NOMO-1 (cell line): ENCODE data around the gene CNOT10.
A peak's percentile ranks its signal among the peaks of the same experiment; 100 is the strongest.
"Not testable (repeated sequence)": the region's sequence is repeated elsewhere in the genome, so short reads cannot be mapped to it uniquely, and the experiment has no call there.

ENCODE experiments used
- DNase-seq, 2 experiments: peaks; one replicate each; lab custom pipeline; 2025; ENCODE audit not compliant: unreplicated experiment in 2 of 2; lab: John Stamatoyannopoulos, UW

The CNOT10 gene

DNA sequence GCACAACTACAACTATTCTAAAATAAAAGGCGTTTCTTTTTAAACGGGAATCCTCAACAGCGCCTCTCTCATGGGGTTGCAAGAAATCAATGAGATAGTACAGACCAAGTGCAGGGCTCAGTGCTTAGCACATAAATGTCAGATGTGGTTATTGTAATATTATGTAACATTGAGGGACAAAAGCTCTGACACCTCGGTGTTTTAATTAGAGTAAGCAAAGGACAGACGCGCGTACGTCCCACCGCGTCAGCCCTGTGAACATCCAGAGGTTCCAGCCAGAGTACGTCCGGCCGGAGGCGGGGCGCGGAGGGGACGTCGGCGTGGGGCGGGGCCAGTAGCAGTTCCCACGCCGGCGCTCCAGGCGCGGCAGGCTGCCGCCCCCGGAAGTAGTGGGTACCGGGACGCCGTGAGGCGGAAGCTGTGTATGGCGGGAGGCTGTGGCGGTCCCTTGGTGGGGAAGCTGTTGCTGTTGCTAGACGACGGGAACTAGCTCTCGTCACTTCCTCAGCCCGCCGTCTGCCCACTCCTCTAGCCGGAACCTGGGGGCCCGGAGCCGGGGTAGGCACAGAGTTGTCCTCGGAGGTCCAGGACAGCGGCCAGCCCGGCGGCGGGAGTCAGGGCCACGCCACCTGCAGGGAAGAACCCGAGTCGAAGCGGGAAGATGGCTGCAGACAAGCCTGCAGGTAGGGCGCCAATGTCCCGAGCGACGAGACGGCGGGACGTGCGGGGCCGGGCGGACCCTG, at the start of gene CNOT10:
Gene CNOT10, plus strand, starts transcription at position 389 of the 743 bp plus-strand sequence. Its CDS starts 273 bp downstream, at position 662.
- DNase-seq = peak; percentile 97

DNA sequence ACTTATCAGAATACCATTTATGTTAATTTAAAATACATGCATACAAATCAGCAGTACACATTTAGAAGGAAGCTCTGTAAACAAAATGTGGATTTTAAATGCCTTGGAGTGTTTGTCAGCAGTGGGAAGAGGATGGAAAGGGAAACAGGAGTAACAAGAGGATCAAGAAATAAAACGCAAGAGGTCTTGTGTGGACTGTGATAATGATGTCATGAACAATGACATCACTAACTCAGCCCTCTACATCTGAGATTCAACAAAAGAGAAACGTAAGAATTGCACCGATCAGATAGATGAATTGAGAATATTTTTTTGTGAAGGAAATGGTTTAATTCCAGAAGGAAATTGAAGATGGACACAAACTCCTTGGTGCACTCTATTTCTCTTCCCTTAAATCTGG, 44.0 kb upstream of the CNOT10 start:
- DNase-seq = no peak

- no peak for DNase-seq
Measured at GRCh38 chr3:32641356-32641755, 43.6 kb upstream of the CNOT10 start.

- no peak for DNase-seq
Measured at GRCh38 chr3:32643354-32643753, 41.6 kb upstream of the CNOT10 start.

DNA sequence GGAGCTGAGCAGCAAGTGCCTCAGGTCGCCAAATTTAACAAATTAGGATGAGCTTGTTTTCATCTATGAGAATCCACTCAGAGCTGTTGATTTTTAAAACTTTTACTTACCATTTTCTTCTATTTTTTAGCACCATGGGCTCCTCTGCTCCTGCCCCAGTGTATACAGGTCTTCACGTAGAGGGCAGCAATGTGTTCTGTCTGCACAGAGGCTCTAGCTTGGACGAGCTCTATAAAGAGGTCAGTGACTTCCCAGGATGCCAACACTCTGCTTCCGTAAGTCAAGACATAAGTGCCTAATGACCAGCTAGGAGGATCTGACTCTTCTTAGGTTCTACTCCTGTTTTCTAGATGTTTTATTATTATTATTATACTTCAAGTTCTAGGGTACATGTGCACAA, 41.2 kb upstream of the CNOT10 start:
- no peak for DNase-seq

GRCh38 chr3:32644380-32644779, 40.6 kb upstream of the CNOT10 start:
- no peak for DNase-seq

DNA sequence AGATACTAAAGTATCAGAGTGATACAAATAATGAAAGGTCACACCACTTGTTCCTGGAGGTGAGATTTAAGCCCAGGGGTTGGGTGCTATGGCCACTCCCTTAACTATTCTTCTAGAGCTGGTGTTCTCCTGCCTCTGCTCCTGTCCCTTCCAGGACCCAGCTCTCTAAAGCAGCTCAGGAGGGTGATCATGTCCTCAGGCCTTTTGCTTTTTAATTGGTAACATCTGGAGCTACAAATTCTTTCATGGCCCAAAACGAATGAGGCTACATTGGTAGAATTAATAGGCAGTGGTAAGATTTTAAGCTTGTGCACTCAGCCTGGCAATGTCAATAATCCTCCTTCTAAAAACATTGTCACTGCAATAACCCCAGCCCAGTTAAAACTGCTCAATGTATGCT, 38.2 kb upstream of the CNOT10 start:
- DNase-seq = no peak

GRCh38 chr3:32652337-32653100, 32.5 kb upstream of the CNOT10 start:
- not testable (repeated sequence) for DNase-seq

GRCh38 chr3:32655167-32655566, 29.8 kb upstream of the CNOT10 start:
- DNase-seq = no peak

DNA sequence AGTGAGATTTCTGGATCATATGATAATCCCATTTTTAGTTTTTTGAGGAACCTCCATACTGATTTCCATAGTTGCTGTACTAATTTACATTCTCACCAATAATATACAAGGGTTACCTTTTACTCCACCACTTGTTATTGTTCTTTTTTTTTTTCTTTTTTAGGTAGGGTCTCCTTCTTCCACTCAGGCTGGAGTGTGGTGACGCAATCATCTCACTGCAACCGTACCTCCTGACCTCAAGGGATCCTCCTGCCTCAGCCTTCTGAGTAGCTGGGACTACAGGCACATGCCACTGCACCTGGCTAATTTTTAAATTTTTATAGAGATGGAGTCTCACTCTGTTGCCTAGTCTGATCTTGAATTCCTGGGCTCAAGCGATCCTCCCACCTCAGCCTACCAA, 24.4 kb upstream of the CNOT10 start:
- DNase-seq = no peak

- DNase-seq = no peak
Measured at GRCh38 chr3:32662647-32663046, 22.3 kb upstream of the CNOT10 start.

- DNase-seq = peak; percentile 2 to 52
Measured at GRCh38 chr3:32664630-32665075, 20.3 kb upstream of the CNOT10 start.

DNA sequence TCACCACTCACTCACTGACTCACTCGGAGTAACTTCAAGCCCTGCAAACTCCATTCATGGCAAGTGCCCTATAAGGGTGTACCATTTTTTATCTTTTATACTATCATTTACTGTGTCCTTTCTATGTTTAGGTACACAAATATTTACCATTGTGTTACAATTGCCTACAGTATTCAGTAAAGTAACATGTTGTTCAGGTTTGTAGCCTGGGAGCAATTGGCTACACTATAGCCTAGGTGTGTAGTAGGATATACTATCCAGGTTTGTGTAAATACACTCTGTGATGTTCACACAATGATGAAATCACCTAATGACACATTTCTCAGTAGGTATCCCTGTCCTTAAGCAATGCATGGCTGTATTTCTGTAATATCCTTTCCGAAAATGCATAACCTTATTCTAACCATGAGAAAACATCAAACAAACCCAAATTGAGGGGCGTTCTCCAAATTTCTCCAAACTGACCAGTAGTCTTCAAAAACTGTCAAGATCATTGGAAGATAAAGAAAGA, 17.9 kb upstream of the CNOT10 start:
- DNase-seq = no peak

GRCh38 chr3:32669226-32669625, 15.8 kb upstream of the CNOT10 start:
- DNase-seq = not testable (repeated sequence)

- not testable (repeated sequence) for DNase-seq
Measured at GRCh38 chr3:32673730-32674129, 11.3 kb upstream of the CNOT10 start.

- DNase-seq = no peak
Measured at GRCh38 chr3:32675164-32675563, 9.8 kb upstream of the CNOT10 start.

GRCh38 chr3:32675650-32676049, 9.3 kb upstream of the CNOT10 start:
- no peak for DNase-seq

DNA sequence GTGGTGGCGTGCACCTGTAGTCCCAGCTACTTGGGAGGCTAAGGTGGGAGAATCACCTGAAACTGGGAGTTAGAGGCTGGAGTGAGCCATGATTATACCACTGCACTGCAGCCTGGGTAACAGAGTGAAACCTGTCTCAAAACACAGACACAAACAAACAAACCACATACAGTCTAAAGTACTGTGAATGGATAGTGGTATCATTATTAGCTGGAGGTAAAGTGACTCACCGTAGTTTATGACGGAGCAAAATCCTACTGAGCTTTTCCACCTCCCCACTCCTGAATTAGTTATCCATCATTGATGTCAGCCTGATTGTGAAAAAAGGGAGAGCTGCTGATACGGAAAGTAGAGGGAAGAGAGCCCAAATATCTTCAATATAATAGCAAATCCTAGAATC, 3.2 kb upstream of the CNOT10 start:
- no peak for DNase-seq

DNA sequence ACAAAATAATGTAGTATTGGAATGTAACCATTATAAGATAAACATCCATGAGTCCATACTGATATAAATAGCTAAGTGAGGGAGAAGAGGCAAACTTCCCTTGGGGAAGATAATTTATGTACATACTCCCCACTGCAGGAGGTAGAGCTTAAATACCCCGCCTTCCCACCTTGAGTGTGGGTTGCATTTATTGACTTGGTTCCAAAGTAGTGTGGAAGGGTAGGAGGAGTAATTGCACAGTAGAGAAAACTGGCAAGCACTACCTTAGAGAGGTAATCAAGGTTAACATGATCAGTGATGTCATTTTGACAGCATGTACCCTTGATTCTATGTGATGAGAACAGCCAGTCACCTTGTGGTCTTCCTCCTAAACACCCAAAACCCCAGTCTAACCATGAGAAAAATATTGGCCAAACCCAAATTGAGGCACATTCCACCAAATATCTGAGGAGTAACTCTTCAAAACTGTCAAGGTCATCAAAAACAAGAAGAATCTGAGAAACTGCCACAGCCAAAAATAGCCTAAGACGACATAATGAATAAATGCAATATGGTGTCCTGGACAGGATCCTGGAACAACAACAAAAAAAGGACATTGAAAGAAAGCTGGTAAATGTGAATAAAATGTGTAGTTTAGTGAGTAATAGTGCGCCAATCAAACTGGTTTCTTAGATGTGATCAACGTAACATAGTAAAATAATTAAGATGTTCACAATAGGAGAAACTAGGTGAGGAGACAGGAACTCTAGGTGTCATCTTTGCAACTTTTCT, 774 bp upstream of the CNOT10 start:
- no peak for DNase-seq

DNA sequence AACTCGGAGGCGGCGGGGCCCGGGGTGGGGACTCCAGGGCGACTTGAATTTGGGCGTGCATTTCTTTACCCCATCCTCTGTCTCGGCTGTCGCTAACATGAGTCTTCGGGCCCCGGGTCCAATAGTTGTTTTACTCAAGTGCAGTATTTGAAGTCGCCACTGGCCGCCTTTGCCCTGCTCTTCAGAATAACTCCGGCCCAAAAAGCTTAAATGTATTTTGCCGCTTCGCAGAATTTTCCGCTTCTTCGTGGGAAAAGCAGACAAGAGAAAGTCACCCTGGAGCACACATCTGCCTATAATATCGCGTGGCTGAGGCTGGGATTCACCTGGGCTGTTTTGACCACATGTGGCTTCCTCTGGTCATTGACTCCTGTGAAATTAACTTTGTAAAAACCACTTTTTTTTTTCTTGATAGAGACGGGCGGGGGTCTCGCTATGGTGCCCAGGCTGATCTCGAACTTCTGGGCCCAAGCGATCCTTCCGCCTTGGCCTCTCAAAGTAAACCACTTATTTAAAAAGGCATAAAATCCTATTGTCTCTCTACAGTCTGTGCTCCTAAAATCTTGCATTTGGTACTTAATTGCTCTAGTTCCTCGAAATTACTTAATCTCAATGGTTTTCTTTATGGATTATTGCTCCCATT, 676 bp downstream of the CNOT10 start:
- DNase-seq = peak in 1 of 2 experiments; percentile 43

- DNase-seq = no peak
Measured at GRCh38 chr3:32686713-32687112, 1.7 kb downstream of the CNOT10 start.
